ENCODE data around the gene CELSR1. TPM values are rescaled to one million over a fixed set of nuclear protein-coding genes. Genes with fewer than 3 reads are reported as not detected.

CELSR1 gene
- total RNA-seq, 2 experiments from 2014 or later: 3.7 to 5.2 TPM

DNA sequence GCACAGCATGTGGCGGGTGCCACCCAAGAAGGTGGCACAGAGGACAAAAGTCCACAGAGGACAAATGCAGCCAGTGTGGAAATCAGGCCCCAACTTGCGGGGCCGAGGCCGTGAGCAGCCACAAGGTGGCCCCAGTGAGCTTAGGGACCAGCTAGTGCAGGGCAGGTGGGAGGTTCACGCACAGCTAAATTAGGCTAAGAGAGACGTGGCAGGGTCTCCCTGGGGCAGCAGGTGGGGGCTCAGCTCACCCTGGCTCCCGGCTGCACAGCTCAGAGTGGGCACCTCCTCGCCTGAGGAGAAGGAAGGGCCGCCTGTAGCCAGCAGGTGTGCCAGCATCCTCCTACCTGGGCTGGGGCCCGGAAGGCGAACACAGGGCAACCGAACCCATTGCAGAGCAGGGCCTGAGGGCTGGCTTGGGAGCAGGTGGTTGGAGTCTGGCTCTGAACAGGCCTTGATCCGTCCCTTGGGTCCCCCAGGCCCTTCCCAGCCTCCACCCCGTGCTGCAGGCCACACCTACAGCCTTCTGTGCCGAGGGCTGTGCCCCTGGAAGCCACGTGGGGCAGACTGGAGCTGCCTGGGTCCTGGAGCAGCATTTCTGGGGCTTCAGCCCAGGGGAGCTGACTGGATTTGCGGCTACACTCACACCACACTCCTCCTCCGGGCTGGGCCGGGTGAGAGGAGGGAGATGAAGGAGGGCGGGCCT lies 26.1 kb upstream of the CELSR1 start:
- intact Hi-C loops (cut with micrococcal nuclease; ENCODE audit: unreplicated experiment): loop anchor here (1.0 to 10.0 kb wide), 6 partner anchors 24 to 201 kb away; partner anchors contain the start of gene TBC1D22A
- Histone ChIP-seq H3K79me2 (ENCODE audit: insufficient read depth, low read depth, low read length) (no peaks in the 10 kb centered on the region), H3K9me2 (ENCODE audit: insufficient read depth, low read length) (no peaks in the 10 kb centered on the region), H3K4me2 (ENCODE audit: low read length) (peak overlapping the region; percentile 68), H3K9me3 (ENCODE audit: low read length) (peaks cover 6% of the 10 kb centered on the region; the same call in 1 of the 2 replicates), H3K36me3 (ENCODE audit: insufficient read depth, low read length) (no peaks in the 10 kb centered on the region), H3K4me1 (ENCODE audit: insufficient read depth, low read length, poor library complexity, severe bottlenecking) (peaks cover 25% of the 10 kb centered on the region), H2AFZ (ENCODE audit: low read length) (peak overlapping the region; percentile 73), H3K4me3 (ENCODE audit: low read depth, low read length, poor library complexity, severe bottlenecking) (peak overlapping the region; percentile 49), H4K20me1 (ENCODE audit: insufficient read depth, low read length) (no peaks in the 10 kb centered on the region), H3K27ac (ENCODE audit: low read depth, low read length, poor library complexity, severe bottlenecking) (peak overlapping the region; percentile 56)
- DNase-seq (ENCODE audit: low spot score): peak; percentile 85
- ChIA-PET POLR2A (interaction anchor here (0.6 to 1.0 kb wide), 3 partner anchors 24 to 212 kb away, joined by 3 to 4 read pairs (median 3); no protein-coding TSS in a partner anchor), CTCF (ENCODE audit: unreplicated experiment) (interaction anchor here (1.0 kb wide), 2 partner anchors 25 to 211 kb away, joined by 3 read pairs; no protein-coding TSS in a partner anchor)
- no TSS peak for BruUV-seq (replicated peaks)
- TF ChIP-seq, protein P1, sequence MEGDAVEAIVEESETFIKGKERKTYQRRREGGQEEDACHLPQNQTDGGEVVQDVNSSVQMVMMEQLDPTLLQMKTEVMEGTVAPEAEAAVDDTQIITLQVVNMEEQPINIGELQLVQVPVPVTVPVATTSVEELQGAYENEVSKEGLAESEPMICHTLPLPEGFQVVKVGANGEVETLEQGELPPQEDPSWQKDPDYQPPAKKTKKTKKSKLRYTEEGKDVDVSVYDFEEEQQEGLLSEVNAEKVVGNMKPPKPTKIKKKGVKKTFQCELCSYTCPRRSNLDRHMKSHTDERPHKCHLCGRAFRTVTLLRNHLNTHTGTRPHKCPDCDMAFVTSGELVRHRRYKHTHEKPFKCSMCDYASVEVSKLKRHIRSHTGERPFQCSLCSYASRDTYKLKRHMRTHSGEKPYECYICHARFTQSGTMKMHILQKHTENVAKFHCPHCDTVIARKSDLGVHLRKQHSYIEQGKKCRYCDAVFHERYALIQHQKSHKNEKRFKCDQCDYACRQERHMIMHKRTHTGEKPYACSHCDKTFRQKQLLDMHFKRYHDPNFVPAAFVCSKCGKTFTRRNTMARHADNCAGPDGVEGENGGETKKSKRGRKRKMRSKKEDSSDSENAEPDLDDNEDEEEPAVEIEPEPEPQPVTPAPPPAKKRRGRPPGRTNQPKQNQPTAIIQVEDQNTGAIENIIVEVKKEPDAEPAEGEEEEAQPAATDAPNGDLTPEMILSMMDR (conservative IDR thresholded peaks at IDR 0.05; ENCODE audit: low read length): peak; percentile 78
- TF ChIP-seq EZH2phosphoT487 (IDR thresholded peaks at IDR 0.05; ENCODE audit: borderline replicate concordance, low read depth, low read length): no peak

DNA sequence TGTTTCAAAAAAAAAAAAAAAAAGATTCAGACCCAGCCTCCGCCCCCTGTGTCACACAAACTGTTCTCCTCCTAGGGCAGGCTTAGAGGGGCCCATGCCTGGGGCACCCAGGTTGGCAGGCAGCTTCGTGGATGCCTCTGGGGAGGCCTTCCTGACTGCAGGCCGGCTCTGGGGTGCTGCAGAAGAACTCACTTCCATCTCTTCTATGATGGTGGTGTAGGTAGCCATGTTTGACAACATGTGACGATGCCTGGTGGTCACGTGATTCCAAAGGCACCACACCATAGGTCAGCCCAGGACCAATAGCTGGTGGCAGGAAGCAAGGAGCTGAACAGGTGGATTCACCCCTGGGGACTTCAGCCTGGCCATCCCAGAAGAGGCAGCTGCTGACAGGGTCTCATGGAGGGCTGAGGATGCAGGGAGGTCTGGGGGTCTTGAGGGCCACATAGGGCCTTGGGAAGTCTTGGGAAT lies 24.1 kb upstream of the CELSR1 start:
- TF ChIP-seq, protein P1 (conservative IDR thresholded peaks at IDR 0.05; ENCODE audit: low read length): no peak
- TF ChIP-seq EZH2phosphoT487 (IDR thresholded peaks at IDR 0.05; ENCODE audit: borderline replicate concordance, low read depth, low read length): no peak
- peaks cover 25% of the 10 kb centered on the region for H3K4me1 ChIP-seq (ENCODE audit: insufficient read depth, low read length, poor library complexity, severe bottlenecking)
- POLR2A ChIA-PET: interaction anchor here (0.7 kb wide), 1 partner anchor 27 kb away, joined by 3 read pairs; no protein-coding TSS in a partner anchor
- peaks cover 8% of the 10 kb centered on the region; the same call in 1 of the 2 replicates for H3K9me3 ChIP-seq (ENCODE audit: low read length)
- intact Hi-C loops (cut with micrococcal nuclease; ENCODE audit: unreplicated experiment): loop anchor here (10.0 kb wide), 1 partner anchor 203 kb away; the partner anchor contains the start of gene TBC1D22A
- H3K4me3 ChIP-seq (ENCODE audit: low read depth, low read length, poor library complexity, severe bottlenecking): peak overlapping the region; percentile 74
- H3K79me2 ChIP-seq (ENCODE audit: insufficient read depth, low read depth, low read length): no peaks in the 10 kb centered on the region
- CTCF ChIA-PET (ENCODE audit: unreplicated experiment): no interaction called here
- H3K36me3 ChIP-seq (ENCODE audit: insufficient read depth, low read length): no peaks in the 10 kb centered on the region
- no peaks in the 10 kb centered on the region for H4K20me1 ChIP-seq (ENCODE audit: insufficient read depth, low read length)
- peak; percentile 95 for DNase-seq (ENCODE audit: low spot score)
- peak overlapping the region; percentile 91 for H2AFZ ChIP-seq (ENCODE audit: low read length)
- H3K4me2 ChIP-seq (ENCODE audit: low read length): peak overlapping the region; percentile 90
- H3K9me2 ChIP-seq (ENCODE audit: insufficient read depth, low read length): no peaks in the 10 kb centered on the region
- peak overlapping the region; percentile 41 for H3K27ac ChIP-seq (ENCODE audit: low read depth, low read length, poor library complexity, severe bottlenecking)
- BruUV-seq (replicated peaks): no TSS peak

Measured in OCI-LY7 (cell line).